GM21529 (cell line): ENCODE results near the gene SNX5.

Experiments used
- ATAC-seq: cut with Tn5 transposase; IDR thresholded peaks from one replicate; pipeline ENCODE4 v1.9.1; 2021; ENCODE audit not compliant: unreplicated experiment

Gene SNX5

GRCh38 chr20:17993546-17993945 lies 25.0 kb upstream of the SNX5 start:
- ATAC-seq = no peak

GRCh38 chr20:17992847-17993513 lies 24.4 kb upstream of the SNX5 start:
- ATAC-seq = no peak

- peak; percentile 57 for ATAC-seq
Observed at GRCh38 chr20:17992224-17992637, 23.6 kb upstream of the SNX5 start.

GRCh38 chr20:17990278-17990972 lies 21.8 kb upstream of the SNX5 start:
- ATAC-seq = no peak

- no peak for ATAC-seq
Observed at GRCh38 chr20:17987988-17988387, 19.4 kb upstream of the SNX5 start.

DNA sequence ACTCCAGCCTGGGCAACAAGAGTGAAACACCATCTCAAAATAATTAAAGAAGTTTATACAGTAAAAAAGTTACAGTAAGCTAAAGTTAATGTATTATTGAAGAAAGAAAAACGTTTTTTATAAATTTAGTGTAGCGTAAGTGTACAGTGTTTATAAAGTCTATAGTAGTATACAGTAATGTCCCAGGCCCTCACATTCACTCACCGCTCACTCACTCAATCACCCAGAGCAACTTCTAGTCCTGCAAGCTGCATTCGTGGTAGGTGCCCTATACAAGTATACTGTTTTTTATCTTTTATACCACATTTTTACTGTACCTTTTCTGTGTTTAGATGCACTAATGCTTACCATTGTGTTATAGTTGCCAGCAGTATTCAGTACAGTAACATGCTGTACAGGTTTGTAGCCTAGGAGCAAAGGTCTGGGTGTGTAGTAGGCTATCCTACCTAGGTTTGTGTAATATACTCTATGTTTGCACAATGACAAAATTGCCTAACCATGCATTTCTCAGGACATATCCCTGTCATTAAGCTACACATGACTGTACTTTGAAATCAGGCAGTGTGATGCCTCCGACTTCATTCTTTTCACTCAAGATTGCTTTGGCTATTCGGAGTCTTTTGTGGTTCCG lies 16.9 kb upstream of the SNX5 start:
- ATAC-seq = no peak

GRCh38 chr20:17976305-17976704 lies 7.7 kb upstream of the SNX5 start:
- ATAC-seq = no peak

DNA sequence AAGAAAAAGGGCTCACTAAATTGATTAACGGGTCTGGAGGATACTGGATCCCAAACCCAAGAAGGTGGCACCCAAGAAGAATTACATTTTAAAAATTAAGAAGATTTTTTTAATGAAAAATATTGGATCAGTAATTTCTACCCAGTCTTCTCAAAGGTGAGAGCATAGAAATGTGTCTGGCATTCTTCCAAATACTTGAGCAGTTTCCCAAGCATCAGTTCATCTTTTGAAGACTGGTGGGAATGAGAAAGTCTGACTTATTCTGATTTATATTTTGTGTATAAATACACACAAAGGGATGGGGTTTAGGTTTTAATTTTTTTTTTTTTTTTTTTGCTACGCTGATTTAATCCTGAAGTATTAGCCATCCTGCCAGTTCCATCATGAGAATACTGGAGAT lies 3.5 kb upstream of the SNX5 start:
- ATAC-seq = no peak

GRCh38 chr20:17971300-17972013 lies 2.9 kb upstream of the SNX5 start:
- ATAC-seq = no peak

DNA sequence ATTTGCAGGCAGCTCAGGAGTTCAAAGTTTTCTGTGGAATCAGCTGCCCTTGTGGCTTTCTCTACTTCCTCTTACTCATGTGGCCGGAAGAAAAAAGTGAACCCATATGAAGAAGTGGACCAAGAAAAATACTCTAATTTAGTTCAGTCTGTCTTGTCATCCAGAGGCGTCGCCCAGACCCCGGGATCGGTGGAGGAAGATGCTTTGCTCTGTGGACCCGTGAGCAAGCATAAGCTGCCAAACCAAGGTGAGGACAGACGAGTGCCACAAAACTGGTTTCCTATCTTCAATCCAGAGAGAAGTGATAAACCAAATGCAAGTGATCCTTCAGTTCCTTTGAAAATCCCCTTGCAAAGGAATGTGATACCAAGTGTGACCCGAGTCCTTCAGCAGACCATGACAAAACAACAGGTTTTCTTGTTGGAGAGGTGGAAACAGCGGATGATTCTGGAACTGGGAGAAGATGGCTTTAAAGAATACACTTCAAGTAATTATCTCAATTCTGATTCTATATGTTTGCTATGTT lies 1.4 kb upstream of the SNX5 start:
- no peak for ATAC-seq

GRCh38 chr20:17969278-17969883 lies 787 bp upstream of the SNX5 start:
- peak; percentile 6 for ATAC-seq

GRCh38 chr20:17967521-17968365 lies 851 bp downstream of the SNX5 start:
- ATAC-seq = peak; percentile 0

- no peak for ATAC-seq
Observed at GRCh38 chr20:17966432-17967310, 1.9 kb downstream of the SNX5 start.

- no peak for ATAC-seq
Observed at GRCh38 chr20:17965042-17965697, 3.4 kb downstream of the SNX5 start.

DNA sequence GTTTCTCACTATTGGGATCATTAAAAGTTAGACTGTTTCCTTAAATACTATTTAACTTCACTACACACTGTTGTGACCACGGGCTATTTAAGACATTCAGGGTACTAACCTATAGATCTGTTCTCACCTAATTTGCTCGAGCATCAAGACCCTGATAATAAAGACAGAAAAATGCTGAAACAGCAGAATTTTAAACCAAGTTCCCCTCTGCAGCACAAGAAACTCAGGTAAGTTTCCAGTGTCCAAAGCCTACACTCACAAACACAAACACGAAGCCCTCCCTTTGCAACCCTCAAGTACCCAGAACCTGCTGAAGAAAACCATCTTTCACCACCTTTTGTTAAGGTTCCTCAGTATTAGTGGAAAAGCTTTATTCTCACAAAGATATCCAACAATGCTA lies 4.0 kb downstream of the SNX5 start:
- no peak for ATAC-seq

- ATAC-seq = no peak
Observed at GRCh38 chr20:17964073-17964472, 4.5 kb downstream of the SNX5 start.

DNA sequence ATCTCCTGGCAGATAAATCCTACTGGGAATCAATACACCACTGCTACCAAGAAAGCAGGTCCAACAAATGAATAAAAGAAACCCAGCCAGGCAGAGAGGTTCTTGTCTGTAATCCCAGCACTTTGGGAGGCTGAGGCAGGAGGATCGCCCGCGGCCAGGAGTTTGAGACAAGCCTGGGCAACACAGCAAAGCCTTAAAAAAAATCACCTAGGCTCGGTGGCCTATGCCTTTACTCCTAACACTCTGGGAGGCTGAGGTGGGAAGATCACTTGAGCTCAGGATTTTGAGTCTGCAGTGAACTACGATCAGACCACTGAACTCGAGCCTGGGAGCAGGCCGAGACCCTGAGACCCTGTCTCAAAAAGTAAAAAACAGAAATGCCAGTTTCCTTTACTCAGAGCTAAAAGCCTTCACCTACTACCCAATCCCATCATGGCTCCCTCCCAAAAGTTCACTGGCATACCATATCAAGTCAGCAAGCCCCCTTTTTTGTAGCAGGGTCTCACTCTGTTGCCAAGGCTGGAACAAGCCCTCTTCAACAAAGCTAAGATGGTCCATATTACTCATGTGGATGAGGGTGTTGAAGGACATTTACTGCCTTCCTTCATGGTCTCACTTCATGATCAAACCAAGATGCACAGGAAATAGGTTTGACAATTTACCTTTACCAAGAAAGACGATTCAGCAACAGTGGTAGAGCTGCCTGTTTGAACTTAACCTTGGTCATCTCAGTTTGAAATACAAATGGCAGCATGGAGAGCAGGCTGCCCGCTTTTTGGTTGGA lies 5.3 kb downstream of the SNX5 start:
- ATAC-seq = no peak

DNA sequence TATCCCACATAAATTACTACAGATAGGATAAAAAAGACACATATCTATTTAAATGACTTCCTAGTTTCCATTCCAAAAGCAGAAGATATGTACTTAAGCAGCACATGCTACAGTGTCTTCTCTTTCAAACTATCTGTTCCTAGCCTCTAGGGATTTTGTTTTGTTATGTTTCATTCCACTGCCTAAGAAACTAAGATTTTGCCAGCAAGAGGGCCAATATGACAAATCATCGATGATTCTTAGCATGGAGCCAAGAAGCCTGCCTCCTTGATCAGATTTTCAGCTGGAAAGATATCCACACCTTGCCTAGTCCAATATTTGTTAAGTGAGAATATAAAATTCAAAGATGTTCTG lies 7.0 kb downstream of the SNX5 start:
- ATAC-seq = no peak
